HL-60 (cell line): ENCODE results near the gene ANKRD13D.

Experiments used
- DNase-seq, 2 experiments: peaks; one replicate each; pipeline ENCODE4 v3.0.0-alpha.2; 2010 to 2020; ENCODE audit warnings: low read depth in 1 of 2, low spot score in 1 of 2
- H3K27ac ChIP-seq: fragments of 250-450 bp; sonication (Bioruptor Pico); replicated peaks from 2 replicates; pipeline ENCODE4 v1.5.1; 2020; ENCODE audit warnings: mild to moderate bottlenecking, moderate library complexity
- H3K27me3 ChIP-seq: fragments of 250-450 bp; sonication (Bioruptor Pico); 2 replicates; pipeline ENCODE4 v1.5.1; 2021; ENCODE audit warnings: mild to moderate bottlenecking, moderate library complexity; ENCODE audit not compliant: insufficient read depth, poor library complexity, severe bottlenecking
- H3K4me3 ChIP-seq: replicated peaks from 2 replicates; pipeline ENCODE4 v1.5.1; 2011; ENCODE audit warnings: mild to moderate bottlenecking, control low read depth, low read length; ENCODE audit not compliant: insufficient read depth
- CTCF ChIP-seq: IDR thresholded peaks from one replicate; pipeline ENCODE4 v1.5.1; 2011; ENCODE audit warnings: low read length, control low read depth, inconsistent platforms; ENCODE audit not compliant: insufficient read depth
- GABPA ChIP-seq: IDR thresholded peaks from 2 replicates; pipeline ENCODE4 v1.6.1; 2012; ENCODE audit warnings: low read depth
- POLR2AphosphoS5 ChIP-seq: IDR thresholded peaks from 2 replicates; pipeline ENCODE4 v1.6.1; 2012; ENCODE audit warnings: low read depth
- SPI1 ChIP-seq: IDR thresholded peaks from 2 replicates; pipeline ENCODE4 v1.6.1; 2012; ENCODE audit warnings: low read depth, mild to moderate bottlenecking, borderline replicate concordance
- TF ChIP-seq, protein P1 (sequence below): IDR thresholded peaks from 2 replicates; pipeline ENCODE4 v1.6.1; 2012; ENCODE audit warnings: low read depth; ENCODE audit not compliant: insufficient replicate concordance

The ANKRD13D gene

DNA sequence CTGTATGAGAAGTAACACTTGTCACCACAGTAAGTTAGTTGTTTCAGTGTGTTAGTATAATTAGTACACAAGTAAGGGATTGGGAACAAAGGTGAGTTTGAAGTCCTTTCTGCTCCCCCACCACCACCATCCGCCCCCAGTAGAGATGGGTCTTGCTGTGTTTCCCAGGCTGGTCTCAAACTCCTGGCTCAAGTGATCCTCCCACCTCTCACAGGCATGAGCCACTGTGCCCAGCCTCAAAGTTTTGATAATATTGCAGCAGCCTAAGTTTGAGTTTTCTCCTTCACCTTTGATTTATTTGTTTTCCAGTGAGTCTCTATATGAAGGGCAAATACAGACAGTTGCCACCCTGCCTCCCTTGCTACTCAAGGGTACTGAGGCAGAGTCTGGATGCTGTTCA lies 46.6 kb upstream of the ANKRD13D start:
- no peak for DNase-seq
- TF ChIP-seq POLR2AphosphoS5 (no peak), SPI1 (no peak), GABPA (no peak), CTCF (no peak)
- TF ChIP-seq, protein P1, sequence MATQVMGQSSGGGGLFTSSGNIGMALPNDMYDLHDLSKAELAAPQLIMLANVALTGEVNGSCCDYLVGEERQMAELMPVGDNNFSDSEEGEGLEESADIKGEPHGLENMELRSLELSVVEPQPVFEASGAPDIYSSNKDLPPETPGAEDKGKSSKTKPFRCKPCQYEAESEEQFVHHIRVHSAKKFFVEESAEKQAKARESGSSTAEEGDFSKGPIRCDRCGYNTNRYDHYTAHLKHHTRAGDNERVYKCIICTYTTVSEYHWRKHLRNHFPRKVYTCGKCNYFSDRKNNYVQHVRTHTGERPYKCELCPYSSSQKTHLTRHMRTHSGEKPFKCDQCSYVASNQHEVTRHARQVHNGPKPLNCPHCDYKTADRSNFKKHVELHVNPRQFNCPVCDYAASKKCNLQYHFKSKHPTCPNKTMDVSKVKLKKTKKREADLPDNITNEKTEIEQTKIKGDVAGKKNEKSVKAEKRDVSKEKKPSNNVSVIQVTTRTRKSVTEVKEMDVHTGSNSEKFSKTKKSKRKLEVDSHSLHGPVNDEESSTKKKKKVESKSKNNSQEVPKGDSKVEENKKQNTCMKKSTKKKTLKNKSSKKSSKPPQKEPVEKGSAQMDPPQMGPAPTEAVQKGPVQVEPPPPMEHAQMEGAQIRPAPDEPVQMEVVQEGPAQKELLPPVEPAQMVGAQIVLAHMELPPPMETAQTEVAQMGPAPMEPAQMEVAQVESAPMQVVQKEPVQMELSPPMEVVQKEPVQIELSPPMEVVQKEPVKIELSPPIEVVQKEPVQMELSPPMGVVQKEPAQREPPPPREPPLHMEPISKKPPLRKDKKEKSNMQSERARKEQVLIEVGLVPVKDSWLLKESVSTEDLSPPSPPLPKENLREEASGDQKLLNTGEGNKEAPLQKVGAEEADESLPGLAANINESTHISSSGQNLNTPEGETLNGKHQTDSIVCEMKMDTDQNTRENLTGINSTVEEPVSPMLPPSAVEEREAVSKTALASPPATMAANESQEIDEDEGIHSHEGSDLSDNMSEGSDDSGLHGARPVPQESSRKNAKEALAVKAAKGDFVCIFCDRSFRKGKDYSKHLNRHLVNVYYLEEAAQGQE: no peak
- no peak overlapping the region for H3K4me3 ChIP-seq
- no peak overlapping the region for H3K27ac ChIP-seq
- no peaks in the 10 kb centered on the region for H3K27me3 ChIP-seq

DNA sequence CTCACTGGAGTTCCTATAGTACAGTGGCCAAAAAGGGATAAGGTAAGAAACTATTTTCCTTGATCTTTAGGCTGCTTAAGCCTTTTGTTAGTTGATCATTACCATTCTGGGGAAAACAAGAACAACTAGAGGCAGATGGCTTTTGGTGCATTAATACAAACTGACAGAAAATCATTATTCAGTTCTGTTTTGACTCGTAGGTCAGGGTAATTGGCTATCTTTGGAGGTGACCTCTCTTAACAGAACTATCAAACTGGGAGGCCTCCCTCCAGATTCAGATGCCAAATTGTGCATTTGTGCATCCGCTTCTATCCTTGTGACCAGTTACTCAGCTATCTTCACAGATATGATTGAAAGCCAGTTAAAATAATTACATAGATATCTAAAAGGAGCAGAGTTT lies 46.1 kb upstream of the ANKRD13D start:
- DNase-seq: no peak
- TF ChIP-seq, protein P1: no peak
- no peak for TF ChIP-seq GABPA
- TF ChIP-seq POLR2AphosphoS5: no peak
- no peak for TF ChIP-seq SPI1
- no peak for TF ChIP-seq CTCF
- Histone ChIP-seq H3K27ac (no peak overlapping the region), H3K27me3 (no peaks in the 10 kb centered on the region), H3K4me3 (no peak overlapping the region)

GRCh38 chr11:67245046-67245445 lies 44.1 kb upstream of the ANKRD13D start:
- TF ChIP-seq CTCF (no peak), GABPA (no peak), SPI1 (no peak), POLR2AphosphoS5 (no peak)
- TF ChIP-seq, protein P1: no peak
- H3K27ac ChIP-seq: no peak overlapping the region

More at GRCh38 chr11:67245046-67245445, 44.1 kb upstream of the ANKRD13D start:
- no peak overlapping the region for H3K4me3 ChIP-seq
- no peaks in the 10 kb centered on the region for H3K27me3 ChIP-seq
- no peak for DNase-seq
